Neural progenitor cell (in vitro differentiated cells): ENCODE data around the gene SLC7A10.

ENCODE experiments used
- CTCF ChIP-seq: fragments of 200-600 bp; sonication (generic); IDR thresholded peaks from 2 replicates; pipeline ENCODE4 v1.5.1; 2017; ENCODE audit warnings: antibody characterized with exemption, mild to moderate bottlenecking
- EZH2 ChIP-seq: fragments of 200-600 bp; sonication (generic); IDR thresholded peaks from 2 replicates; pipeline ENCODE4 v1.6.1; 2017; ENCODE audit warnings: antibody characterized with exemption, mild to moderate bottlenecking, moderate library complexity

GRCh38 chr19:33219261-33219815 lies 6.3 kb downstream of the SLC7A10 start:
- TF ChIP-seq CTCF, result peak; percentile 49
- TF ChIP-seq EZH2, result no peak
